C4-2B (cell line): ENCODE data around the gene YWHAG.

Source experiments
- H3K27ac ChIP-seq: fragments of 450-650 bp; 2 replicates; pipeline ENCODE4 v1.5.1; 2017
- CTCF ChIP-seq: fragments of 450-650 bp; conservative IDR thresholded peaks from 2 replicates; pipeline ENCODE4 v1.5.1; 2017; ENCODE audit warnings: mild to moderate bottlenecking
- ZFX ChIP-seq: fragments of 450-650 bp; IDR thresholded peaks from 2 replicates; pipeline ENCODE4 v1.6.1; 2017

Gene YWHAG

DNA sequence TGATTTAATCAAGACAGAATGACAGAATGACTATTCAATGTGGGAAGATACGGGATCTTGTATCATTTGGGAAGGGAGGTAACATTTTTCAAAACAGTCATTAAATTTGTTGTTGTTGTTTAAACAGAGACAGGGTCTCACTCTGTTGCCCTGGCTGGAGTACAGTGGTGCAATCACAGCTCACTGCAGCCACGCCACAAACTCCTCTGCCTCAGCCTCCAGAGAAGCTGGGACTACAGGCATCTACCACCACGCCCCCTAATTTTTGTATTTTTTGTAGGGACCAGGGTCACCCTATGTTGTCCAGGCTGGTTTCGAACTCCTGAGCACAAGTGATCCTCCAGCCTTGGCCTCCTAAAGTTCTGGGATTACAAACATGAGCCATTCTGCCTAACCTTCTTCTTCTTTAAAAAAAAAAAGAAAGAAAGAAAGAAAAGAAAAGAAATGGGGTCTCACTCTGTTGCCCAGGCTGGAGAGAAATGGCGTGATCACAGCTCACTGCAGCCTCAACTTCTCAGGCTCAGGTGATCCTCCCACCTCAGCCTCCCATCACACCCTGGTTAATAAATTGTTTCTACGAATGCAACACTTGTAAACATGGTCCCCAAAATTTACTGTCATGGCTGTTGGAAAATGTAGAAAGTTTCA, 24.3 kb downstream of the YWHAG start:
- H3K27ac ChIP-seq, result no peak overlapping the region
- TF ChIP-seq ZFX (no peak), CTCF (no peak)

- TF ChIP-seq CTCF, result no peak
- no peak for TF ChIP-seq ZFX
- H3K27ac ChIP-seq, result no peak overlapping the region
Observed at GRCh38 chr7:76333511-76334101, 25.2 kb downstream of the YWHAG start.

- H3K27ac ChIP-seq, result no peak overlapping the region
- TF ChIP-seq CTCF, result no peak
- TF ChIP-seq ZFX, result no peak
Observed at GRCh38 chr7:76332078-76332477, 26.7 kb downstream of the YWHAG start.

DNA sequence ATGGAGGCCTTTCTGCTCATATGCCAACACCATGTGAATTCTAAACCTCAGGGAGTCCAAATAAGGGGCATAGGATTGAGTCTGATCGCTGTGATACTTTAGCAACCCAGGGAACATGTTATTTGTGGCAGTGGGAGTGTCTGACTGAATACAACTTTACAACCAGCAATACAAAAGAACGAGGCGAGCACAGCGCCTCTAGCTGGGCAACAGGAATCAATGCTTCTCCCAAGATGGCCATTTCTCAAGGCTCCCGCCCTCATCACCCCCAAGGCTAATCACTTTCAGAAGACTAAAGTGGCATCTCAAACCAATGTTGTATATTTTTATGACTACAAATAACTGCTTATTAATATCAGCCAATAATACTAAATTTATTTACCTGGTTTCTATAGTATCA, 28.1 kb downstream of the YWHAG start:
- H3K27ac ChIP-seq, result no peak overlapping the region
- TF ChIP-seq CTCF (no peak), ZFX (no peak)

GRCh38 chr7:76330261-76330660, 28.5 kb downstream of the YWHAG start:
- TF ChIP-seq ZFX (no peak), CTCF (no peak)
- no peak overlapping the region for H3K27ac ChIP-seq

DNA sequence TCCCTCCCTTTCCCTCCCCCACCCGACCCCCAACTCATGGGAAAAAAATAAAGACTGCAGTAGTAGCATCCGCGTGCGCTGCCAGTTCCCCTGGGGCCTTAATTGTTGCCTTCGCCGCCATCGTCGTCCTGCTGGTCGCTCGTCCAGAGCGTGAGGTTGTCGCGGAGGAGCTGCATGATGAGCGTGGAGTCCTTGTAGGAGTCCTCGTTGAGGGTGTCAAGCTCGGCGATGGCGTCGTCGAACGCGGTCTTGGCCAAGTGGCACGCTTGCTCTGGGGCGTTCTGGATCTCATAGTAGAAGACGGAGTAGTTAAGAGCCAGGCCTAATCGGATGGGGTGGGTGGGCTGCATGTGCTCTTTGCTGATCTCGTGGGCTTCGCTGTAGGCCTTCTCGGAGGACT, 29.3 kb downstream of the YWHAG start:
- H3K27ac ChIP-seq, result no peak overlapping the region
- no peak for TF ChIP-seq CTCF
- no peak for TF ChIP-seq ZFX

DNA sequence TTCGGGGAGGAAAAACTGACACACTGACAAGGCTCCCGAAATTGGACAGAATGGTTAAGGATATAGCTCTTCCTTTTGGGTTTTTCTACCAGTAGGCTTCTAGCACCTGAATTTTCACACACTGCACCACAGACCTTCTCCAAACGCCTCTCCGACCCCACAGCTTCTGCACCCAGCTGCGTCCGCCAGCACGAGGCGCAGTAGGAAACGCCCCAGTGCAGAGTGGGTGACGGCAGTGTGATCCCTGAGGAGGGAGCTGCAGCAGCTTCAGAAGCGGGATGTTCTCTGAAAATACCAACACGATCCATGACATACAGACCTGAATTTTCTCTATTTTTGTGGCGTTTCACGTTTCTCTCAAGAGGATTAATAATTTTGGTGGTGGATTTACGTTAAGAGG, 30.4 kb downstream of the YWHAG start:
- no peak overlapping the region for H3K27ac ChIP-seq
- TF ChIP-seq ZFX (no peak), CTCF (no peak)
